Fibroblast of lung (primary cell): ENCODE measurements around the gene STRBP. TPM values are rescaled to one million over a fixed set of nuclear protein-coding genes. Genes with fewer than 3 reads are reported as not detected.

Experiments used
- DNase-seq, 2 donors: peaks; one replicate each; pipeline versions ENCODE4 v3.0.0 to v3.0.0-alpha.2; 2010; ENCODE audit warnings: low read depth in 2 of 2
- H2AFZ ChIP-seq: 2 replicates; pipeline ENCODE4 v1.5.1; 2012; ENCODE audit warnings: low read length, control low read depth, inconsistent platforms
- H3K27ac ChIP-seq: 2 replicates; pipeline ENCODE4 v1.5.1; 2011; ENCODE audit warnings: low read length, control low read depth; ENCODE audit not compliant: insufficient read depth
- H3K27me3 ChIP-seq: 2 replicates; pipeline ENCODE4 v1.5.1; 2011; ENCODE audit warnings: mild to moderate bottlenecking, low read length; ENCODE audit not compliant: control insufficient read depth, insufficient read depth
- H3K36me3 ChIP-seq: 2 replicates; pipeline ENCODE4 v1.5.1; 2011; ENCODE audit warnings: low read length; ENCODE audit not compliant: control insufficient read depth, insufficient read depth
- H3K4me1 ChIP-seq: 2 replicates; pipeline ENCODE4 v1.5.1; 2011; ENCODE audit warnings: low read length; ENCODE audit not compliant: control insufficient read depth, insufficient read depth; ENCODE audit errors: extremely low read depth
- H3K4me2 ChIP-seq: 2 replicates; pipeline ENCODE4 v1.5.1; 2011; ENCODE audit warnings: low read length, control low read depth; ENCODE audit not compliant: insufficient read depth; ENCODE audit errors: extremely low read depth
- H3K4me3 ChIP-seq, 4 experiments: fragments of 200-600 bp in 1 of 4; sonication (generic) in 1 of 4; replicated peaks in 1 of 4; 2 replicates each; pipeline ENCODE4 v1.5.1; 2011 to 2016; ENCODE audit warnings: low read length in 4 of 4, low read depth in 3 of 4, mild to moderate bottlenecking in 3 of 4, control low read depth in 2 of 4, inconsistent platforms in 1 of 4, mixed read lengths in 1 of 4; ENCODE audit not compliant: insufficient read depth in 1 of 4; ENCODE audit errors: control extremely low read depth in 1 of 4
- H3K79me2 ChIP-seq: 2 replicates; pipeline ENCODE4 v1.5.1; 2012; ENCODE audit warnings: mild to moderate bottlenecking, low read length, inconsistent platforms; ENCODE audit not compliant: control insufficient read depth, insufficient read depth
- H3K9ac ChIP-seq: 2 replicates; pipeline ENCODE4 v1.5.1; 2011; ENCODE audit warnings: mild to moderate bottlenecking, low read length, control low read depth; ENCODE audit not compliant: insufficient read depth
- H3K9me3 ChIP-seq: 2 replicates; pipeline ENCODE4 v1.5.1; 2012; ENCODE audit warnings: low read depth, low read length; ENCODE audit not compliant: control insufficient read depth, insufficient read depth
- H4K20me1 ChIP-seq: 2 replicates; pipeline ENCODE4 v1.5.1; 2011; ENCODE audit warnings: low read length; ENCODE audit not compliant: control insufficient read depth, insufficient read depth; ENCODE audit errors: extremely low read depth
- CTCF ChIP-seq, 2 donors: IDR thresholded peaks in 1 of 2; conservative IDR thresholded peaks in 1 of 2; 1 replicate in 1 of 2; 2 replicates in 1 of 2; pipeline ENCODE4 v1.5.1; 2011 to 2012; ENCODE audit warnings: low read length in 2 of 2, control low read depth in 1 of 2, inconsistent platforms in 1 of 2, low read depth in 1 of 2, mild to moderate bottlenecking in 1 of 2
- EZH2 ChIP-seq: IDR thresholded peaks from 2 replicates; pipeline ENCODE4 v1.5.1; 2012; ENCODE audit warnings: low read length, control low read depth, mild to moderate bottlenecking; ENCODE audit errors: missing control alignments
- polyA plus RNA-seq, 2 donors: library from polyadenylated mRNA; depleted of rRNA in 1 of 2; stranded (reverse) in 1 of 2; unstranded in 1 of 2; fragments of >200 nt; gene quantifications; 2 replicates each; pipeline ENCODE4 v1.2.1, GENCODE V29; 2011 to 2012; ENCODE audit warnings: missing spikeins in 1 of 2
- total RNA-seq: library from RNA; depleted of rRNA; stranded (reverse); fragments of >200 nt; gene quantifications from 2 replicates; pipeline ENCODE4 v1.2.1, GENCODE V29; 2014

The STRBP gene
- total and polyA plus RNA-seq, 2 donors (not counting 1 experiment from before 2014, with no cell fraction given), result 3.3 to 5.9 TPM

GRCh38 chr9:123169926-123170325 lies 98.5 kb downstream of the STRBP start:
- Histone ChIP-seq H3K36me3 (no peaks in the 10 kb centered on the region), H4K20me1 (no peaks in the 10 kb centered on the region), H3K27ac (no peak overlapping the region), H3K27me3 (no peaks in the 10 kb centered on the region), H3K79me2 (no peaks in the 10 kb centered on the region), H3K4me3 (no peak overlapping the region), H3K9me3 (no peaks in the 10 kb centered on the region), H3K4me1 (no peaks in the 10 kb centered on the region), H2AFZ (no peak overlapping the region), H3K9ac (no peak overlapping the region), H3K4me2 (no peak overlapping the region)
- TF ChIP-seq EZH2, result no peak
- TF ChIP-seq CTCF (conservative IDR thresholded peaks at IDR 0.05 in 1 of 2, IDR thresholded peaks at IDR 0.05 in 1 of 2; ENCODE audit: low read depth in 1 of 2, low read length in 2 of 2), result no peak
- no peak for DNase-seq

- H3K36me3 ChIP-seq, result no peaks in the 10 kb centered on the region
- no peaks in the 10 kb centered on the region for H3K9me3 ChIP-seq
- H3K4me3 ChIP-seq, result no peak overlapping the region
- H3K4me2 ChIP-seq, result no peak overlapping the region
- no peak for DNase-seq
- no peak overlapping the region for H2AFZ ChIP-seq
- no peaks in the 10 kb centered on the region for H3K27me3 ChIP-seq
- H3K27ac ChIP-seq, result no peak overlapping the region
- no peaks in the 10 kb centered on the region for H4K20me1 ChIP-seq
- no peaks in the 10 kb centered on the region for H3K4me1 ChIP-seq
- H3K79me2 ChIP-seq, result no peaks in the 10 kb centered on the region
- no peak overlapping the region for H3K9ac ChIP-seq
- no peak for TF ChIP-seq EZH2
- TF ChIP-seq CTCF (conservative IDR thresholded peaks at IDR 0.05 in 1 of 2, IDR thresholded peaks at IDR 0.05 in 1 of 2; ENCODE audit: low read depth in 1 of 2, low read length in 2 of 2), result no peak
Measured at GRCh38 chr9:123168586-123168985, 99.8 kb downstream of the STRBP start.

GRCh38 chr9:123167474-123167873 lies 100.9 kb downstream of the STRBP start:
- no peak for DNase-seq
- Histone ChIP-seq H3K9me3 (no peaks in the 10 kb centered on the region), H3K4me1 (no peaks in the 10 kb centered on the region), H2AFZ (no peak overlapping the region), H3K4me2 (no peak overlapping the region), H4K20me1 (no peaks in the 10 kb centered on the region), H3K36me3 (no peaks in the 10 kb centered on the region), H3K4me3 (no peak overlapping the region), H3K79me2 (no peaks in the 10 kb centered on the region), H3K27ac (no peak overlapping the region), H3K9ac (no peak overlapping the region), H3K27me3 (no peaks in the 10 kb centered on the region)
- TF ChIP-seq EZH2 (no peak), CTCF (conservative IDR thresholded peaks at IDR 0.05 in 1 of 2, IDR thresholded peaks at IDR 0.05 in 1 of 2; ENCODE audit: low read depth in 1 of 2, low read length in 2 of 2) (no peak)
